ENCODE measurements around the gene SPEM1.
"Not testable (repeated sequence)": the region's sequence is repeated elsewhere in the genome, so short reads cannot be mapped to it uniquely, and the experiment has no call there.

The SPEM1 gene

GRCh38 chr17:7462474-7463371 lies 42.6 kb downstream of the SPEM1 start:
- H3K27ac Mint-ChIP-seq = no peak overlapping the region
- peaks cover 9% of the 10 kb centered on the region for H3K36me3 Mint-ChIP-seq (ENCODE audit: low read depth)
- H3K27me3 Mint-ChIP-seq = no peaks in the 10 kb centered on the region
- H3K4me1 Mint-ChIP-seq (ENCODE audit: low read depth) = peaks cover 14% of the 10 kb centered on the region
- no peak overlapping the region for H3K4me3 Mint-ChIP-seq
- H3K9me3 Mint-ChIP-seq = no peaks in the 10 kb centered on the region

GRCh38 chr17:7463372-7463846 lies 43.3 kb downstream of the SPEM1 start:
- Mint-ChIP-seq H3K9me3 (no peaks in the 10 kb centered on the region), H3K4me3 (no peak overlapping the region), H3K4me1 (ENCODE audit: low read depth) (peaks cover 16% of the 10 kb centered on the region), H3K27ac (no peak overlapping the region), H3K27me3 (no peaks in the 10 kb centered on the region), H3K36me3 (ENCODE audit: low read depth) (peaks cover 9% of the 10 kb centered on the region)

GRCh38 chr17:7464081-7464480 lies 44.0 kb downstream of the SPEM1 start:
- H3K4me3 Mint-ChIP-seq = no peak overlapping the region
- peaks cover 9% of the 10 kb centered on the region for H3K36me3 Mint-ChIP-seq (ENCODE audit: low read depth)
- H3K9me3 Mint-ChIP-seq = no peaks in the 10 kb centered on the region
- no peaks in the 10 kb centered on the region for H3K27me3 Mint-ChIP-seq
- peaks cover 16% of the 10 kb centered on the region for H3K4me1 Mint-ChIP-seq (ENCODE audit: low read depth)
- H3K27ac Mint-ChIP-seq = no peak overlapping the region

- Mint-ChIP-seq H3K9me3 (no peaks in the 10 kb centered on the region), H3K36me3 (ENCODE audit: low read depth) (peaks cover 9% of the 10 kb centered on the region), H3K4me1 (ENCODE audit: low read depth) (peaks cover 16% of the 10 kb centered on the region), H3K4me3 (no peak overlapping the region), H3K27ac (no peak overlapping the region), H3K27me3 (no peaks in the 10 kb centered on the region)
Observed at GRCh38 chr17:7465597-7466275, 45.6 kb downstream of the SPEM1 start.

- Mint-ChIP-seq H3K27me3 (no peaks in the 10 kb centered on the region), H3K4me1 (ENCODE audit: low read depth) (peaks cover 16% of the 10 kb centered on the region), H3K9me3 (no peaks in the 10 kb centered on the region), H3K36me3 (ENCODE audit: low read depth) (peaks cover 6% of the 10 kb centered on the region), H3K4me3 (no peak overlapping the region), H3K27ac (no peak overlapping the region)
Observed at GRCh38 chr17:7466318-7466638, 46.2 kb downstream of the SPEM1 start.

GRCh38 chr17:7466639-7467341 lies 46.7 kb downstream of the SPEM1 start:
- peaks cover 21% of the 10 kb centered on the region for H3K4me1 Mint-ChIP-seq (ENCODE audit: low read depth)
- no peak overlapping the region for H3K27ac Mint-ChIP-seq
- H3K4me3 Mint-ChIP-seq = no peak overlapping the region
- no peaks in the 10 kb centered on the region for H3K9me3 Mint-ChIP-seq
- H3K36me3 Mint-ChIP-seq (ENCODE audit: low read depth) = peaks cover 7% of the 10 kb centered on the region
- no peaks in the 10 kb centered on the region for H3K27me3 Mint-ChIP-seq

GRCh38 chr17:7467498-7467897 lies 47.4 kb downstream of the SPEM1 start:
- no peak overlapping the region for H3K4me3 Mint-ChIP-seq
- H3K27ac Mint-ChIP-seq = peak overlapping the region; percentile 26
- H3K27me3 Mint-ChIP-seq = no peaks in the 10 kb centered on the region

GRCh38 chr17:7468290-7468689 lies 48.2 kb downstream of the SPEM1 start:
- Mint-ChIP-seq H3K9me3 (no peaks in the 10 kb centered on the region), H3K36me3 (ENCODE audit: low read depth) (peaks cover 8% of the 10 kb centered on the region), H3K4me1 (ENCODE audit: low read depth) (peaks cover 30% of the 10 kb centered on the region), H3K4me3 (no peak overlapping the region), H3K27me3 (no peaks in the 10 kb centered on the region), H3K27ac (no peak overlapping the region)

More at GRCh38 chr17:7467498-7467897, 47.4 kb downstream of the SPEM1 start:
- Mint-ChIP-seq H3K4me1 (ENCODE audit: low read depth) (peaks cover 26% of the 10 kb centered on the region), H3K9me3 (no peaks in the 10 kb centered on the region), H3K36me3 (ENCODE audit: low read depth) (peaks cover 8% of the 10 kb centered on the region)

- Mint-ChIP-seq H3K27ac (no peak overlapping the region), H3K4me1 (ENCODE audit: low read depth) (peaks cover 30% of the 10 kb centered on the region), H3K9me3 (no peaks in the 10 kb centered on the region), H3K36me3 (ENCODE audit: low read depth) (peaks cover 8% of the 10 kb centered on the region), H3K4me3 (no peak overlapping the region), H3K27me3 (no peaks in the 10 kb centered on the region)
Observed at GRCh38 chr17:7468804-7469389, 48.8 kb downstream of the SPEM1 start.

- H3K9me3 Mint-ChIP-seq; H3K27me3 Mint-ChIP-seq; H3K36me3 Mint-ChIP-seq (ENCODE audit: low read depth); H3K4me3 Mint-ChIP-seq; H3K27ac Mint-ChIP-seq: not testable (repeated sequence)
- H3K4me1 Mint-ChIP-seq (ENCODE audit: low read depth) = peaks cover 30% of the 10 kb centered on the region
Observed at GRCh38 chr17:7469843-7470242, 49.7 kb downstream of the SPEM1 start.

- not testable (repeated sequence) for H3K27ac Mint-ChIP-seq; H3K27me3 Mint-ChIP-seq; H3K9me3 Mint-ChIP-seq; H3K36me3 Mint-ChIP-seq (ENCODE audit: low read depth); H3K4me3 Mint-ChIP-seq
- H3K4me1 Mint-ChIP-seq (ENCODE audit: low read depth) = peaks cover 34% of the 10 kb centered on the region
Observed at GRCh38 chr17:7470457-7470973, 50.4 kb downstream of the SPEM1 start.
